Heart left ventricle (tissue), 13 donors: ENCODE measurements around the gene ALKBH7.

ENCODE experiments used
- CTCF ChIP-seq, 12 donors: fragments of 200-600 bp; sonication (generic) in 4 of 12; IDR thresholded peaks; one replicate each; pipeline versions ENCODE4 v1.5.0 to v1.8.0; 2018 to 2022; ENCODE audit warnings: antibody characterized with exemption in 12 of 12, mild to moderate bottlenecking in 5 of 12
- POLR2A ChIP-seq, 2 donors: fragments of 450-650 bp; IDR thresholded peaks; one replicate each; pipeline ENCODE4 v1.6.1; 2017; ENCODE audit warnings: antibody characterized with exemption in 2 of 2, mild to moderate bottlenecking in 2 of 2, moderate library complexity in 2 of 2
- donor health status: ischemic (EF 13 %, LVEDD 7.1; RV severe dilation, severe dysfunction).
- donor health status: DM: no; HTN: yes; CAD: no.
- donor health status: DM: no; HTN: no; CAD: no.
- donor health status: ischemic (EF 25% LVEDD 6.9; RV normal size, moderate dysfunction).
- donor health status: ischemic (EF 25% LVEDD 5.7; RV mildly dilated, moderate dysfunction).
- donor health status: ischemic (EF 35%, LVEDD 5.7; RV mildly dilated, moderate dysfunction).
- donor health status: nonischemic (EF 11% LVEDD 7.7; RV severe dilation, severe dysfunction).
- donor health status: DM: yes; HTN: yes; CAD: no.
- donor health status: PGD.
- donor health status: ischemic (EF 29% LVEDD 5.4; RV normal size, mild dysfunction).
- donor health status: nonischemic (EF 23%, LVEDD 6.1; RV moderate dilation, normal function).

DNA sequence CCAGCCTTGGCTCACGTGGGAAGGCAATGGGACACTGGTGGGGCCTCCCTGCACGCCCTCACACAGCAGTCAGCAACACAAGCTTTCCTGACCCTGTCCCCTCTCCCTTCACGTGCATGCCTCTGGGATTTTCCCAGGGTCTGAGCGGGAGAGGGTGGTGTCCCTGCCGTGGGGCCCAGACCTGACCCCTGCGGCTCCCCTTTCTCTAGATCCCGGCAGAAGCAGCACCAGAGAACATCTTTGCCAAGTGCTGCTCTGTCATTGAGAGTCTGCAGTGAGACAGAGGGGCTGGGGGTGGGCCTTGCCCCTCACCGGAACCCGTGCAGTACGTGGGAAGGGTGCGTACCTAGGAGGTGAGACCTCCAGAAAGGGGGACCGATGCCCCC is 39.5 kb downstream of the ALKBH7 start:
- no peak for TF ChIP-seq CTCF (IDR thresholded peaks at IDR 0.05)
- no peak for TF ChIP-seq POLR2A (IDR thresholded peaks at IDR 0.05)
